Right ventricle myocardium inferior (tissue), 1 donor: ENCODE data around the gene TRIOBP. TPM values are rescaled to one million over a fixed set of nuclear protein-coding genes. Genes with fewer than 3 reads are reported as not detected.

ENCODE experiments used
- ATAC-seq: fragments of 200-7000 bp; cut with Tn5 transposase; one replicate; pipeline ENCODE4 v1.9.1; 2020; ENCODE audit warnings: mild to moderate bottlenecking, moderate library complexity
- DNase-seq: peaks from one replicate; pipeline ENCODE4 v3.0.0; 2021; ENCODE audit errors: missing footprints
- intact Hi-C: fragments of 100-400 bp; cut with DNase I; formaldehyde crosslinking; loops from one replicate; pipeline ENCODE4 v1.11.0; 2022
- total RNA-seq: library from RNA; stranded (reverse); fragmentation: NEBNext Ultra II Directional; extraction: Animal tissue kit (Norgen Biotek cat#: 25700); gene quantifications from one replicate; pipeline ENCODE4 v1.2.1, GENCODE V29; 2021
- donor health status: DM: no; HTN: yes; CAD: no; lungs with severe emphysema.

Gene TRIOBP
- total RNA-seq, 1 donor from 2014 or later = 90.1 TPM

DNA sequence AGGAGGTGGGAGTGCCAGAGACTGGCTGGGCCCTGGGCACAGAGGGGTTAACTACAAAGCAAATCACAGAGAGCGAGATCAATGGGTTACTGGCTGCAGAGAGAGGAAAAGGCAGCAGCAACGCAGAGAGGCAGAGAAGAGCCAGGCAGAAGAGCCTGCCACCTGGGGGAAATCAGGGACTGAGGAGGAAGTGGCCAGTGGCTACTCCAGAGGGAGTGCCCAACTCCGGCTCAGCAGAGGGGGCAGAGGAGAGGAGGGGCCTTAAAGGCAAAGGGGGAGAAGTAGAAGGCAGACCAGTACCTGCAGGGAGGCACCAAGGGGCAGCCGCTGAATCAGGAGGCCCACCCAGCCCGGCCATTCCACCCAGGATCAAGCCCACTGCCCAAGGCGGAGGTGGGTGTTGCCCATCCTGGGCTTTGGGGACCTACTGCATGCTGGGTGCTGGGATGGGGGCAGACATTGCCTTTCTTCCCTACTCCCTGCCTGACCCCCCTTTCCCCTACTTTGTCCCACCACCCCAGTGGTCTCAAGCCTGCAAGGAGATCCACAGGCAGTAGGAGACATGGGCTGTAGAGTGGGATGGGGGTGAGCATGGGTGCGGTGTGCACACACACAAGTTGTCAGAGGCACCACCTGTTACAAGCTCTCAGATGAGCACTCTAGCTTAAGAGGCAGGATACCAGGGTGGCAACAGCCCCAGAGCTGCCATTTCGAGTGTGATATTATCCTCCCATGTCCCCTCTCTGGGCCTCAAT, 125.4 kb downstream of the TRIOBP start:
- DNase-seq = peak; percentile 11
- no peak for ATAC-seq
- intact Hi-C loops = no loop called here

DNA sequence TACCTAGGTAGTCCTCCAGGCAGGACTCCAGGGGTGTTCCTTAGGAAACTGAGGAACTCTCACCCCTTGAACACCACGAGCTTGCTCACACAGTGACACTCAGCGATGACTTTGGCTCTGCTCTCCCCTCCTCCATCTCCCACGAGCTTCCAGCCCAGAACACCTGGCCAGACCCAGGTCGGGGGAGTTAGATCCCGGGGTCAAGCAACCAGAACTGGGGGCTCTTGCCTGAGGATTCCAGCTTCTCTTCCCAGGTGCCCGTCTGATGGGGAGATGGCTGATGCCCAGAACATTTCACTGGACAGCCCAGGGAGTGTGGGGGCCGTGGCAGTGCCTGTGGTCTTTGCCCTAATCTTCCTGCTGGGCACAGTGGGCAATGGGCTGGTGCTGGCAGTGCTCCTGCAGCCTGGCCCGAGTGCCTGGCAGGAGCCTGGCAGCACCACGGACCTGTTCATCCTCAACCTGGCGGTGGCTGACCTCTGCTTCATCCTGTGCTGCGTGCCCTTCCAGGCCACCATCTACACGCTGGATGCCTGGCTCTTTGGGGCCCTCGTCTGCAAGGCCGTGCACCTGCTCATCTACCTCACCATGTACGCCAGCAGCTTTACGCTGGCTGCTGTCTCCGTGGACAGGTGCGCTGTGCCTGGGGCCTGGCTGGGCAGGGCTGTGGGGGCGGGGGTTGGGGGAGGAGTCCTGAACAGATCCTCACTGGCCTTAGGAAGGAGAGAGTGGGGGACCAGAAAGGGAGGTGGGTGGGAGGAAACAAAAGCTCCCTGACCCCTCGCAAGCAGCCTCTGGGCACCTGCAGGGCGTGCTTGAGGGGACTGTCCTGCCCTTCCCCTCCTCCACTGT, 126.5 kb downstream of the TRIOBP start, which contains the start of gene GALR3:
Gene GALR3 (plus strand): TSS at position 249 of the 852 bp plus-strand sequence. CDS start 25 bp downstream, at position 274.
- ATAC-seq = no peak
- no peak for DNase-seq
- intact Hi-C loops = no loop called here

- DNase-seq (peak; percentile 9), ATAC-seq (no peak)
- intact Hi-C loops = no loop called here
These were observed 128.1 kb downstream of the TRIOBP start for GRCh38 chr22:37824674-37825641.

Other genes starting within 250 kb of the TRIOBP start
- gene MFNG, start 210.7 kb upstream of the TRIOBP start, total RNA-seq = 14.4 TPM
- 10.3 TPM for gene CARD10, start 177.6 kb upstream of the TRIOBP start, total RNA-seq
- gene CDC42EP1, start 136.6 kb upstream of the TRIOBP start, total RNA-seq = 17.7 TPM
- gene LGALS2, start 117.0 kb upstream of the TRIOBP start, total RNA-seq = 0.60 TPM
- 26.7 TPM for gene GGA1, start 88.2 kb upstream of the TRIOBP start, total RNA-seq
- gene SH3BP1, start 57.4 kb upstream of the TRIOBP start, total RNA-seq = 1.5 TPM
- 21.4 TPM for gene PDXP, start 38.3 kb upstream of the TRIOBP start, total RNA-seq
- gene LGALS1, start 21.4 kb upstream of the TRIOBP start, total RNA-seq = 1,345 TPM
- gene NOL12, start 10.7 kb upstream of the TRIOBP start, total RNA-seq = 14.1 TPM
- 44.1 TPM for gene GCAT, start 110.9 kb downstream of the TRIOBP start, total RNA-seq
- not detected for gene GALR3, start 126.3 kb downstream of the TRIOBP start, total RNA-seq
- gene ANKRD54, start 147.3 kb downstream of the TRIOBP start, total RNA-seq = 16.0 TPM
- gene EIF3L, start 152.4 kb downstream of the TRIOBP start, total RNA-seq = 385 TPM
- 19.4 TPM for gene MICALL1, start 209.2 kb downstream of the TRIOBP start, total RNA-seq